Heart right ventricle (tissue), 16 donors: Measurements from ENCODE around the gene DPEP2. TPM values are rescaled to one million over a fixed set of nuclear protein-coding genes. Genes with fewer than 3 reads are reported as not detected.

Source experiments
- ATAC-seq, 8 donors: fragments of 200-7000 bp; cut with Tn5 transposase; one replicate each; pipeline ENCODE4 v1.9.1; 2020; ENCODE audit warnings: mild to moderate bottlenecking in 8 of 8, moderate library complexity in 8 of 8, moderate number of reproducible peaks in 1 of 8
- DNase-seq, 2 donors: peaks; one replicate each; pipeline ENCODE4 v3.0.0-alpha.2; 2020
- H3K27ac ChIP-seq, 10 donors: fragments of 200-600 bp; sonication (generic) in 2 of 10; one replicate each; pipeline versions ENCODE4 v1.5.0 to v1.8.0; 2020 to 2022; ENCODE audit warnings: mild to moderate bottlenecking in 3 of 10
- H3K27me3 ChIP-seq, 7 donors: fragments of 200-600 bp; one replicate each; pipeline ENCODE4 v1.8.0; 2021 to 2022; ENCODE audit warnings: mild to moderate bottlenecking in 2 of 7
- H3K36me3 ChIP-seq, 9 donors: fragments of 200-600 bp; sonication (generic) in 1 of 9; one replicate each; pipeline versions ENCODE4 v1.5.0 to v1.8.0; 2020 to 2022; ENCODE audit warnings: mild to moderate bottlenecking in 2 of 9
- H3K4me1 ChIP-seq, 9 donors: fragments of 200-600 bp; sonication (generic) in 1 of 9; one replicate each; pipeline versions ENCODE4 v1.5.0 to v1.8.0; 2020 to 2022; ENCODE audit warnings: mild to moderate bottlenecking in 4 of 9
- H3K4me3 ChIP-seq, 10 donors: fragments of 200-600 bp; sonication (generic) in 2 of 10; one replicate each; pipeline versions ENCODE4 v1.5.0 to v1.8.0; 2020 to 2022; ENCODE audit warnings: mild to moderate bottlenecking in 7 of 10, moderate library complexity in 2 of 10
- H3K9me3 ChIP-seq, 11 donors: fragments of 200-600 bp in 10 of 11; sonication (generic) in 2 of 11; one replicate each; pipeline versions ENCODE4 v1.5.0 to v1.8.0; 2013 to 2022; ENCODE audit warnings: mild to moderate bottlenecking in 2 of 11, control low read depth in 1 of 11, moderate library complexity in 1 of 11
- WGBS, 2 donors: extraction: QIAGEN DNeasy Blood & Tissue Kit; methylation state at CpG; one replicate each; pipeline ENCODE4 v1.1.7; 2013; ENCODE audit warnings: inconsistent platforms in 1 of 2; 5-methylcytosine and 5-hydroxymethylcytosine counted together
- intact Hi-C, 10 donors: fragments of 100-400 bp; cut with DNase I; formaldehyde crosslinking; loops; one replicate each; pipeline versions ENCODE4 v1.11.1 to v1.14.2; 2022
- polyA plus RNA-seq, 2 donors: library from polyadenylated mRNA; stranded (reverse); fragments of 200-250 nt; gene quantifications; one replicate each; pipeline ENCODE4 v1.2.3, GENCODE V29; 2013
- total RNA-seq, 10 donors: library from RNA; stranded (reverse); fragmentation: NEBNext Ultra II Directional in 3 of 10; extraction: Animal tissue kit (Norgen Biotek cat#: 25700) in 3 of 10; gene quantifications; one replicate each; pipeline versions ENCODE4 v1.2.1 to v1.2.4, GENCODE V29; 2021 to 2023
- TF ChIP-seq, protein P1 (sequence below), 9 donors: fragments of 200-600 bp; sonication (generic) in 2 of 9; IDR thresholded peaks; one replicate each; pipeline versions ENCODE4 v1.5.0 to v1.8.0; 2021 to 2022; ENCODE audit warnings: antibody characterized with exemption in 9 of 9, mild to moderate bottlenecking in 5 of 9, moderate library complexity in 1 of 9
- donor health status: Arrhythmogenic right ventricular cardiomyopathy.
- donor health status: ischemic (EF 13 %, LVEDD 7.1; RV severe dilation, severe dysfunction).
- donor health status: healthy with polysubstance abuse.
- donor health status: DM: no; HTN: yes; CAD: no.
- donor health status: DM: no; HTN: no; CAD: no.
- donor health status: ischemic (EF 25% LVEDD 6.9; RV normal size, moderate dysfunction).
- donor health status: ischemic (EF 25% LVEDD 5.7; RV mildly dilated, moderate dysfunction).
- donor health status: healthy.
- donor health status: DM: yes; HTN: yes; CAD: no.
- donor health status: Ischemic cardiomyopathy.
- donor health status: ischemic (EF 35%, LVEDD 5.7; RV mildly dilated, moderate dysfunction).
- donor health status: nonischemic (EF 11% LVEDD 7.7; RV severe dilation, severe dysfunction).
- donor health status: DM: yes; HTN: yes; CAD: no.
- donor health status: PGD.
- donor health status: ischemic (EF 29% LVEDD 5.4; RV normal size, mild dysfunction).
- donor health status: nonischemic (EF 23%, LVEDD 6.1; RV moderate dilation, normal function).

DPEP2 gene
- total and polyA plus RNA-seq, 12 donors: 1.0 to 6.2 (median 1.6) TPM; not detected in 1

DNA sequence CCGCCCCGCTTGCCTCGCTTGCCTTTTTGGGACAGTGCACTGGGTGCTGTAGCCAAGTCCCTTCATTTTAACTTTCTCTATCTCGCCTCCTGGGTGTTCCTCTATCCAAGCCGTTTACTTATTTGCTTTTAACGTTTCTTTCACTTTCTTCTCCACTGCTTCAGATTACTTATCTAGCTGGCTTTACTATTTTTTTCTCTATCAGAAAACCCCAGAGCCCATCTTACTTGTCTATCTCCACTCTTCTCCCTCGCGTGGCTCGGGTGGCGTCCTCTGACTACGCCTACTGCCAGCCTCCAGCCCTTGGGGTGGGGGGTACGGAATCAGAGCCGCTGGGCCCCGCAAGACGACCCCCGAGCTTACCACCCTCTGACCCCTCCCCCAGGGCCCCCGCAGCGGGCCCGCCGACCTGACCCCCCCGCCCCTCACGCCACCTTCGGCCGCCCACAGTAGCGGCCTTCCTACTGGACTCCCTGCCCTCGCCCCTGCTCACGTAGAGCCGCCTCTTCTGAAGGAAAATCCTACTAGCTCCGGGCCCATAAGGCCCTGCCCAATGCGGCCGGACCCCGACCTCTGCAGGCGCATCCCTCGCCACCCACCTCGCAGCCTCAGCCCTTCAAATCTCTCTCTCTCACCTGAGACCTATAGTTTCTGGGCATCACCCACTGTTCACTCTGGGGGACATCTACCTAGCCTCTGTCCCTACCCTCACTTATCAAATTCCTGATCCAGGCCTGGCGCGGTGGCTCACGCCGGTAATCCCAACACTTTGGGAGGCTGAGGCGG is 29.8 kb downstream of the DPEP2 start:
- peak in 2 of 8 donors; percentile 1 to 4 for ATAC-seq
- Histone ChIP-seq H3K4me1 (peaks cover 23 to 43% (median 30%) of the 10 kb centered on the region in 9 donors), H3K27ac (peak overlapping the region; percentile 44 to 100 (median 100)), H3K9me3 (no peaks in the 10 kb centered on the region), H3K27me3 (no peaks in the 10 kb centered on the region), H3K36me3 (peaks cover 0 to 13% (median 0%) of the 10 kb centered on the region in 9 donors), H3K4me3 (peak overlapping the region in 9 of 10 donors; percentile 63 to 100 (median 95))
- TF ChIP-seq, protein P1, sequence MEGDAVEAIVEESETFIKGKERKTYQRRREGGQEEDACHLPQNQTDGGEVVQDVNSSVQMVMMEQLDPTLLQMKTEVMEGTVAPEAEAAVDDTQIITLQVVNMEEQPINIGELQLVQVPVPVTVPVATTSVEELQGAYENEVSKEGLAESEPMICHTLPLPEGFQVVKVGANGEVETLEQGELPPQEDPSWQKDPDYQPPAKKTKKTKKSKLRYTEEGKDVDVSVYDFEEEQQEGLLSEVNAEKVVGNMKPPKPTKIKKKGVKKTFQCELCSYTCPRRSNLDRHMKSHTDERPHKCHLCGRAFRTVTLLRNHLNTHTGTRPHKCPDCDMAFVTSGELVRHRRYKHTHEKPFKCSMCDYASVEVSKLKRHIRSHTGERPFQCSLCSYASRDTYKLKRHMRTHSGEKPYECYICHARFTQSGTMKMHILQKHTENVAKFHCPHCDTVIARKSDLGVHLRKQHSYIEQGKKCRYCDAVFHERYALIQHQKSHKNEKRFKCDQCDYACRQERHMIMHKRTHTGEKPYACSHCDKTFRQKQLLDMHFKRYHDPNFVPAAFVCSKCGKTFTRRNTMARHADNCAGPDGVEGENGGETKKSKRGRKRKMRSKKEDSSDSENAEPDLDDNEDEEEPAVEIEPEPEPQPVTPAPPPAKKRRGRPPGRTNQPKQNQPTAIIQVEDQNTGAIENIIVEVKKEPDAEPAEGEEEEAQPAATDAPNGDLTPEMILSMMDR (IDR thresholded peaks at IDR 0.05): no peak
- intact Hi-C loops: no loop called here
- DNase-seq: no peak
- 45 to 50% methylated on average over 40 of the region's 40 CpGs for WGBS, 2 donors

DNA sequence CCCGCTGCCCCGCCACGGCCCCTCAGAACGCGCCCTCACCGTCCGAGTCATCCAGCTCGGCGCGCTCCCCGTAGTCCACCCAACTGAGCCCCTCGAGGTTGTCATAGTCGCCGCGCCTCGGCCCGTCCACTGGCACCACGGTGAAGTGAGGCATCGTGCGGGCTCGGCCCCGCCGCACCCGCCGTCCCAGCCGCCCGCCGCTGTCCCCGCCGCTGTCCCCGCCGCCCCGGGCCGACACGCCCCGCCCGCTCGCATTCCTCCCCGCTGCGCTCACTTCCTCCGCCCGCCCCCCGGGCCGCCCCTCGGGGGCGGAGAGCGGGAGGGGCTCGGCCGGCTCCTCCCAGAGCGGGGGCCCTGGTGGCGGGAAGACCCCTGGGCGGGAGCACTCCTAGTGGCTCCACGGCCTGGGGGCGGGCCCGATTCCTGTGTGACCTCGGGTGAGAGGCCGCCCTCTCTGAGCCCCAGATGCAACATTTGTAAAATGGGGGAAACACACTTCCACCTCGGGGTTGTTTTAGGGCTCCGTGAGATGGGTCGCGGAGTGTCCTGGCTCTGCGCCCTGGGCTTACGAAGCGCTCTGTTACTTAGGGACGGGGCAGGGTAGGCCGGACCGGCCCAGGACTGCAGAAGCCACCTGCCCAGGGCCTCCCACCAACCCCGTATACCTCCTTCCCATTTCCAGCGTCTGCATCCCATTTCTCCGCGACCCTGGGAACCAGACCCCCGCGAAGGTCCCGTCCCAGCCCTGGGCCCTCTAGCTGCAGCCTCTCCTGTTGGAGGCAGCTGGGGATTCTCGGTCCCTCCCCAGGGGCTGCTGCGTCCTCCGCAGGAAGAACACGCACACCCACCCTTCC is 30.7 kb downstream of the DPEP2 start, which contains the start of gene SLC12A4:
Gene SLC12A4 (minus strand): TSS at position 238 of the 854 bp plus-strand sequence. CDS start 84 bp downstream, at position 154.
- H3K4me3 ChIP-seq: peak within 1 kb of the TSS; percentile 63 to 100 (median 94)
- DNase-seq: peak; percentile 91 to 93
- H3K36me3 ChIP-seq: peaks cover 0 to 15% (median 0%) of the 10 kb centered on the region in 9 donors
- peak within 1 kb of the TSS; percentile 94 to 100 (median 100) for H3K27ac ChIP-seq
- 1 to 2% methylated on average over 53 to 77 of the region's 78 CpGs for WGBS, 2 donors
- no peaks in the 10 kb centered on the region for H3K27me3 ChIP-seq
- peak; percentile 88 to 95 (median 91) for ATAC-seq
- intact Hi-C loops: no loop called here
- no peaks in the 10 kb centered on the region for H3K9me3 ChIP-seq
- TF ChIP-seq, protein P1 (IDR thresholded peaks at IDR 0.05): peak in 4 of 9 donors; percentile 11 to 33 (median 23)
- peaks cover 31 to 52% (median 38%) of the 10 kb centered on the region in 9 donors for H3K4me1 ChIP-seq

DNA sequence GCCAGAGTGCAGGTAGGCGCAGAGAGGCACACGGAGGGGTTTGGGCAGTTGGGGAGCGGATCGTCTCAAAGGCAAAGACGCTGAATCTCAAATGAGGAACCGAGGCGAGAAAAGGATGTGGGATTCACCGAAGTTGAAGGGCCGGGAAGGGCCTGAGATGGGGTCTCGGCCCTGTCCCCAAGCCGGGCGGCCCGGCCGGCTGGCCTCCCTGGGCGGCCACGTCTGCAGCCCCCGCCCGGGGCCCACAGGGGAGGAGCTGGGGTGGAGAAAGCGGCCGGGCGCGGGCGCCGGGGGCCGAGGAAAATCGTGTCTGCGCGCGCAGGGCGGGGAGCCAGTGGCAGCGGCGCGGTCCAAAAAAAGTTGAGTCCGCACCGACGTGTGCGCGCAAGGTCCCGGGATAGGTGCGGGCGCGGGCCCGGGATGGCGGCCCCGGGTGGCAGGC is 31.3 kb downstream of the DPEP2 start:
- WGBS, 2 donors: 0% methylated on average over 39 to 45 of the region's 45 CpGs
- Histone ChIP-seq H3K4me3 (peak overlapping the region; percentile 63 to 100 (median 94)), H3K36me3 (peaks cover 0 to 19% (median 0%) of the 10 kb centered on the region in 9 donors), H3K27me3 (no peaks in the 10 kb centered on the region), H3K27ac (peak overlapping the region; percentile 94 to 100 (median 100)), H3K4me1 (peaks cover 38 to 58% (median 44%) of the 10 kb centered on the region in 9 donors), H3K9me3 (no peaks in the 10 kb centered on the region)
- TF ChIP-seq, protein P1 (IDR thresholded peaks at IDR 0.05): no peak
- ATAC-seq (peak in 6 of 8 donors; percentile 10 to 44 (median 30)), DNase-seq (peak; percentile 59 to 68)
- intact Hi-C loops: loop anchor here in 1 of 10 donors (2.0 kb wide), 1 partner anchor 31 kb away; the partner anchor contains the start of gene PSMB10
